Upper lobe of left lung (tissue), 4 donors: ENCODE data around the gene CTXN2.

Source experiments
- CTCF ChIP-seq, 6 experiments: fragments of 450-650 bp in 4 of 6; fragments of 200-600 bp in 2 of 6; sonication (generic) in 2 of 6; IDR thresholded peaks; one replicate each; pipeline ENCODE4 v1.5.1; 2016 to 2019; ENCODE audit warnings: antibody characterized with exemption in 6 of 6
- EP300 ChIP-seq, 4 donors: sonication (generic); formaldehyde crosslinking; IDR thresholded peaks; one replicate each; pipeline ENCODE4 v1.5.1; 2017; ENCODE audit warnings: antibody characterized with exemption in 4 of 4, control low read depth in 2 of 4

- TF ChIP-seq CTCF (IDR thresholded peaks at IDR 0.05): no peak
- no peak for TF ChIP-seq EP300 (IDR thresholded peaks at IDR 0.05)
Measured at GRCh38 chr15:48145923-48146322, 45.5 kb upstream of the CTXN2 start.
